Aorta (tissue), 5 donors: ENCODE data around the gene DCP1A. TPM values are rescaled to one million over a fixed set of nuclear protein-coding genes. Genes with fewer than 3 reads are reported as not detected.

ENCODE experiments used
- ATAC-seq: fragments of 200-7000 bp; cut with Tn5 transposase; one replicate; pipeline ENCODE4 v1.9.1; 2022; ENCODE audit warnings: moderate library complexity; ENCODE audit not compliant: low FRiP score
- DNase-seq, 2 donors: peaks; one replicate each; pipeline ENCODE4 v3.0.0-alpha.2; 2020
- H3K27ac ChIP-seq, 2 donors: one replicate each; pipeline ENCODE4 v1.5.1; 2013; ENCODE audit warnings: low read length in 2 of 2, mild to moderate bottlenecking in 2 of 2, moderate library complexity in 2 of 2, control low read depth in 1 of 2, inconsistent platforms in 1 of 2, low read depth in 1 of 2
- H3K27me3 ChIP-seq, 2 donors: one replicate each; pipeline ENCODE4 v1.6.1; 2013; ENCODE audit warnings: control low read depth in 1 of 2, low read length in 1 of 2, mild to moderate bottlenecking in 1 of 2, moderate library complexity in 1 of 2; ENCODE audit not compliant: insufficient read depth in 2 of 2, control insufficient read depth in 1 of 2
- H3K36me3 ChIP-seq, 2 donors: one replicate each; pipeline ENCODE4 v1.6.1; 2013; ENCODE audit warnings: control low read depth in 1 of 2, low read length in 1 of 2, mild to moderate bottlenecking in 1 of 2; ENCODE audit not compliant: insufficient read depth in 2 of 2, control insufficient read depth in 1 of 2
- H3K4me1 ChIP-seq, 2 donors: one replicate each; pipeline ENCODE4 v1.6.1; 2013; ENCODE audit warnings: low read length in 2 of 2, control low read depth in 1 of 2, mild to moderate bottlenecking in 1 of 2, moderate library complexity in 1 of 2; ENCODE audit not compliant: insufficient read depth in 2 of 2, control insufficient read depth in 1 of 2
- H3K4me3 ChIP-seq, 2 donors: one replicate each; pipeline ENCODE4 v1.5.1; 2013; ENCODE audit warnings: low read length in 2 of 2, control low read depth in 1 of 2, mild to moderate bottlenecking in 1 of 2
- H3K9me3 ChIP-seq: one replicate; pipeline ENCODE4 v1.6.1; 2013; ENCODE audit warnings: mild to moderate bottlenecking, low read length; ENCODE audit not compliant: control insufficient read depth
- WGBS, 2 donors: extraction: QIAGEN DNeasy Blood & Tissue Kit; methylation state at CpG; one replicate each; pipeline ENCODE4 v1.1.7; 2013; 5-methylcytosine and 5-hydroxymethylcytosine counted together
- intact Hi-C, 2 donors: fragments of 100-400 bp; cut with DNase I; formaldehyde crosslinking; loops; one replicate each; pipeline versions ENCODE4 v1.14.2 to v1.15.0; 2022
- polyA plus RNA-seq, 2 donors: library from polyadenylated mRNA; stranded (reverse); fragments of 200-250 nt; gene quantifications; one replicate each; pipeline ENCODE4 v1.2.3, GENCODE V29; 2013
- total RNA-seq, 2 donors: library from RNA; stranded (reverse); fragmentation: NEBNext Ultra II Directional; extraction: Animal tissue kit (Norgen Biotek cat#: 25700); gene quantifications; one replicate each; pipeline ENCODE4 v1.2.1, GENCODE V29; 2021
- donor health status: healthy with polysubstance abuse.
- donor health status: Bipolar disorder and iron deficiency.
- donor health status: DM: no; HTN: no; CAD: no.
- donor health status: DM: no; HTN: no; CAD: no.
- donor health status: DM: yes; HTN: yes; CAD: no.

The DCP1A gene
- total and polyA plus RNA-seq, 4 donors, result 2.5 to 27.0 (median 17.6) TPM

GRCh38 chr3:53234130-53234840 is 113.1 kb downstream of the DCP1A start:
- Histone ChIP-seq H3K4me1 (no peaks in the 10 kb centered on the region), H3K27me3 (no peaks in the 10 kb centered on the region), H3K27ac (no peak overlapping the region), H3K9me3 (no peaks in the 10 kb centered on the region), H3K36me3 (peaks cover 0 to 12% of the 10 kb centered on the region in 2 donors), H3K4me3 (no peak overlapping the region)
- 82 to 84% methylated on average over 15 of the region's 15 CpGs for WGBS, 2 donors
- ATAC-seq (no peak), DNase-seq (peak in 1 of 2 donors; percentile 19)
- intact Hi-C loops, result no loop called here

Other genes with a start within 250 kb of the DCP1A start
- 10 to 100 TPM; 11.9 to 16.6 TPM for gene RFT1, start 217.1 kb downstream of the DCP1A start, total RNA-seq
- 1 to 10 TPM; 5.0 to 5.8 TPM for gene RFT1, start 217.1 kb downstream of the DCP1A start, polyA plus RNA-seq
- 10 to 100 TPM; 23.6 to 33.4 TPM for gene PRKCD, start 186.3 kb downstream of the DCP1A start, total RNA-seq
- 10 to 100 TPM; 16.1 to 30.8 TPM for gene PRKCD, start 186.3 kb downstream of the DCP1A start, polyA plus RNA-seq
- gene TKT, start 91.5 kb downstream of the DCP1A start, total RNA-seq, result 100 to 1,000 TPM; 109 to 183 TPM
- 100 to 1,000 TPM in 1 of 2 donors, 10 to 100 TPM in 1; 92.4 to 208 TPM for gene TKT, start 91.5 kb downstream of the DCP1A start, polyA plus RNA-seq
- gene CACNA1D, start 147.1 kb upstream of the DCP1A start, total RNA-seq, result 1 to 10 TPM in 1 of 2 donors, under 1 TPM in 1; 0.78 to 7.4 TPM
- gene CACNA1D, start 147.1 kb upstream of the DCP1A start, polyA plus RNA-seq, result under 1 TPM in 1 of 2 donors, not detected in 1; 0.25 TPM